Measurements from ENCODE around the gene FAM222A.

FAM222A gene

DNA sequence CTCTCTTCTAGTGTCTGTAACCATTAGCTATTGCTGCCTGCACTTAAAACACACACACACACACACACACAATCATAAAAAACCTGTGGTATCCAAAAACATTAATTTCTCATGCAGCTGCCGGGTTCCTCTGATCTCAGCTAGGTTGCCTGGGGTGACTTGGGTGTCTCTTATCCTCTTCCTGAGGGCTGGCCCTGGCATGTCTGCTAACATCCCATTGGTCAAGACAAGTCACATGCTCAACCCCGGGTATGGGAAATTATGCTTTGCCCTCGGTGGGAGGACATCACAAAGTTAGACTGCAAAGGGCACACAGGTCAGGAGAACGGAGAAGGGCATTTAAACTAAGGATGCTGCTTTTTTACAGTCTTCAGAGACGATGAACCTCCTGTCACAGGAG is 63.9 kb downstream of the FAM222A start:
- DNase-seq: peak; percentile 58

DNA sequence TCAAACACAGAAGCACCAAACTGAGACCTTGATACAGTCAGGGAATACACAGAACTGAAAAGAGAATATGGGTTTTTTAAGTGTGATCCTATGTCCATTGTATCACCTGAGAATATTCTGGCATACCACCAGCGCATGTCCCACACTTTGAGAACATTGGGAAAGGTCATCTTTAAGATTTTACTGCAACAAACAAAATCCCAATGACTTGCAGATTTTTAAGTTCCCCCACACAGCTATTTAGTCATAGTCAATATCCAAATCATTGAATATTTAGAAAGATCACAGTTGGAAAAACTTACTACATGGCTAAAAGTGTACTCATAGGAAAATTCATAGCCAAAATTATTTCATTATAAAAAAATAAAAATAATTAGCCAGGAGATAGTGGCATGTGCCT is 65.1 kb downstream of the FAM222A start:
- DNase-seq: no peak

DNA sequence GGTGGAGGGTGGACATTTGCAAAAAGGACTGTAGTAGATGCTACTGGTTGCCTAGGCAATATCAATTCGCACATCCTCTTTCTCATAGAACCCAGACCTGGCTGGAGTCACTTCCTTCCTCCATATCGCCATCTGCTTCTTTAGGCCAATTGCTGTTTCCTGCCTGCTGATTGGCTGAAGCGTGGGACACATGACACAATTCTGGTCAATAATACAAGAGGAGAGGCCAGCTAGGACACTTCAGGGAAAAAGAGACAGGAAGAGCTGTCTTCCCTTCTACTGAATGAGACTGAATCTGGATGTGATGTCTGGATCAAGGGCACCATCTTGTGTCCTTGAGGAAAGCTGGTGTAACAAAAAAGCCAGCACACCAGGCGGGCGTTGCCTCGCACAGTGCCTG is 65.8 kb downstream of the FAM222A start:
- DNase-seq: no peak

DNA sequence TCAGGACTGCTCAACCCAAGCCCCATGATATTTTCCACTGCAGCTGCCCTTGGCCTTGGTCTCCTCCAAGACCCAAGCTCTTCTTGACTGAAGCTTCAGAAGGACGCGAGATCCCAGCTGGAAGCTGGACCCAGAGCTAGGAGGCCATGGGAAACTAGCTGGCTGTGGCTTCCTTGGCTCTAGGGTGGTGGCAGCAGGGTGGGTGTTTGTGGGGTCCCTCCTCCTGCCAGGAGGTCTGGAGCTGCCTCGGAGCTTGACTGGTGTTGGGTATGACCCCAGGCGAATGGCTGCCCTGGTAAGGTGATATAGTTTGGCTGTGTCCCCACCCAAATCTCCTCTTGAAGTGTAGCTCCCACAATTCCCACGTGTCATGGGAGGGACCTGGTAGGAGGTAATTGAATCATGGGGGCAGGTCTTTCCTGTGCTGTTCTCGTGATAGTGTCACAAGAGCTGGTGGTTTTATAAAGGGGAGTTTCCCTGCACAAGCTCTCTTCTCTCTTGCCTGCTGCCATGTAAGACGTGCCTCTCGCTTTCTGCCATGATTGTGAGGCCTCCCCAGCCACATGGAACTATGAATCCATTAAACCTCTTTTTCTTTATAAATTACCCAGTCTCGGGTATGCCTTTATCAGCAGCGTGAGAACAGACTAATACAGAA is 68.2 kb downstream of the FAM222A start:
- DNase-seq: no peak

DNA sequence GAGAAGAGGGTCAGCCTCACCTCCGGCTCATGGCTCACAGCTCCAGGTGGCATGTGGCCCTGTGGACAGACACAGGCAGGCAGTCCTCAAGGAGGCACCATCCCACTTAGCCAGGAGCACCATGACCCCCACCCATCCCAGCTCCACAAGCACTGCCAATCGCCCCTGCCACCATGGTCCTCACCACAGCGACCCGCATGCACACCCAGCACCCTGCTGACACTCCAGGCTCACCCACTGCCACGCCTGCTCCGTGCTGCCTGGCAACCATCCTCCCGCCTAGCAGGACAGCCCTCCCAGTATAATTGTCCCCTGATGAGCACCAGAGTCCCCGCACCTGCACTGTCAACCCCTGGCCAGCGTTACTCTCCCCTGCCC is 68.7 kb downstream of the FAM222A start:
- no peak for DNase-seq

DNA sequence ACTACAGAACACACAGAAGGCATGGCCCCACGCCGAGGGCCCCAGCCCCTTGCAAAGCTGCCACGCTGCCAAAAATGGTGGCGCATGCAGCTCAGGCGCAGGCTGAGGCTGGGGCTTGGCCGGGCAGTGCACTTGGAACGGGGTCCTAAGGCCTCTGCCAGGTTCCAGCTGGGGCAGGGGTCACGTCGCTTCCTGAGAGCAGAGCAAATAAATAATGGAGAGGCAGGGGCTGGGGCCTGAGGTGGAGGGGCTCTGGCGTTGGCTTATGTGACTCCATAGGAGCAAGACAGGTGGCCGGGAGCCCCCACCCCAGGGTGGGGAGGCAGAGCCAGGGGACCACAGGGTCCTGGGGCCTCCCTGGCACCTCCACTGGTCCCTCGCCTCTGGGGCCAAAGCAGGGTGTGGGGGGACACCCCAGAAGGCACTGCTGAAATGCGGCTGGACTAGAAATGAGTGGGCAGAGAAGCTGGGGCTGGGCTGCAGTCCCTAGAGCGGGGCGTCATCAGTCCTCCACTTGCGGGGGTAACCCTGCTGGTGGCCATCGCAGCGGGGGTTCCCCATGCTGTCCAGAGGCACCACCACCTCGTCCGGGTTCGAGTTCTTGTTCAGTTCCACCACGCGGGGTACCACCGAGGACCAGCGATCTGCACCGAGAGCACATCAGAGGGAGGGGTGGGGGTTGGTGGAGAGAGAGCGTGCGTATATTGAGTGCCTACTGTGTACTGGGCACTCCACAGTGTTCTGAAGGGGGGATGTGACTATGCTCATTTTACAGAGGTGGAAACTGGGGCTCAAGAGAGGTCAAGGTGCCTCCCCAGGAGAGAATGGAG is 69.7 kb downstream of the FAM222A start:
- DNase-seq: no peak

DNA sequence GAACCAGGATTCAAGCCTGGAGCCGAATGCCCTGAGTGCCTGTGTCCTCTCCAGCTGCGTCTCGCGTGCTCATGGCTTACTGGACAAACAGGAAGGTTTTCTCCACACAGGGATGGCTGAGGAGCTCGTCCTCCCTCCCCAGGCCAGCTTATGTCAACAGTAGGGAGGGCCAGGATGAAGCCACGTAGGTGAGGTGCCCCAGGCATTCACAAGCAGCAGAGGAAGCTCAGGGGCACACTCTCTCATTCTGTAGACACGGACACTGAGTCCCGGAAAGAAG is 70.3 kb downstream of the FAM222A start:
- DNase-seq: no peak

DNA sequence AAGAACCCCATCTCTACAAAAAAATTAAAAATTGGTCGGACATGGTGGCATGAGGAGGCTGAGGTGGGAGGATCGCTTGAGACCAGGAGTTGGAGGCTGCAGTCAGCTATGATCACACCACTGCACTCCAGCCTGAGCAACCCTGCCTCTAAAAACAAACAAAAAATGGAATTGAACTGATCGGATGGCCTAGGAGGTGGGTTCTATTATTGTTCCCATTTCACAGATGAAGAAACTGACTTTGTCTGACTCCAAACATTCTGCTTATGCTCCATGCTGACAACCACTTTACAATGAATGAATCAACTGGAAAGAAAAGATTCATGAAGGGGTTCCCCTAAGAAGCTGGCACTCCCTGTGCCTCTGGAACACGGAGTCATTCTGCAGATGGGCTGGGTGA is 72.2 kb downstream of the FAM222A start:
- DNase-seq: no peak

DNA sequence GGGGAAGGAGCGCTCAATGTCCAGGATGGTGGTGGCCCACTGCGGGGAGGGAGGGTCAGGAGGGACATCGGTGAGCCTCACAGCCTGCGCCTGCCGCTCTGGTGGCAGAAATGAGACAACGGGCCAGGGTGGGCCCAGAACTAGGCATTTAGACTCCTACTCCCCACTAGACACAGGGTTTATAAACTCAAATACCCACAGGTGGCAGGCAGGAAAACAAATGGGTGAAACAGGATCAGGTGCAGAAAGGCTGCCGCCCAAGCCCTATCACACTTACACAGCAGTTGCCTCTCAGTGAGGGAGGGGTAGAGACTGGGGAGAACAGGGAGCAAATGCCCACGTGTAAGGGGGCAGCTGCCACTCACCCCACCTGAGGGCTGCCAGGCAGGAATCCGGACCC is 73.2 kb downstream of the FAM222A start:
- no peak for DNase-seq

DNA sequence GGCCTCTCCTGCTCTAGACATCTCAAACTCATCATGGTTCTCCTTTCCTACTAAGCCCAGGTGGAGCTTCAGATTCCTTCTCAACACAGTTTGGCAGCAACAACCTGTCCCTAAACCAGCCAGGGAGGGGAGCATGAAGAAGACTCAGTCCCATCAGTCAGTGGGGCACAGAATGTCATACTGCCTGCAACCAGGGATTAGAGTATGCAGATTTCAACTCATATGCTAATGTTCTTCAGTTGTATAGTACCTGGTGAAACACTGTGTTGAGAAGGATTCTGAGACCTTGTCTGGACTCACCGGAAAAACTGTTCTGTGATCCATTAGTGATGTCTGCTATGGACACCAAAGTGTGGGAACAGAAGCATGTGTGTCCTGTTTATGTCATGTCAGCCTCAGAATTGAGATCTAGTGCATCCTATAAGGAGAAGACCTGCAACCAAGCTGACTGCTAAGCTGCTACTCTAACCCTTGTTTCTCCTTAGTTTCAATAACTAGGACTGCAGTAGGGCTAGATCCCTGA is 76.0 kb downstream of the FAM222A start:
- no peak for DNase-seq

DNA sequence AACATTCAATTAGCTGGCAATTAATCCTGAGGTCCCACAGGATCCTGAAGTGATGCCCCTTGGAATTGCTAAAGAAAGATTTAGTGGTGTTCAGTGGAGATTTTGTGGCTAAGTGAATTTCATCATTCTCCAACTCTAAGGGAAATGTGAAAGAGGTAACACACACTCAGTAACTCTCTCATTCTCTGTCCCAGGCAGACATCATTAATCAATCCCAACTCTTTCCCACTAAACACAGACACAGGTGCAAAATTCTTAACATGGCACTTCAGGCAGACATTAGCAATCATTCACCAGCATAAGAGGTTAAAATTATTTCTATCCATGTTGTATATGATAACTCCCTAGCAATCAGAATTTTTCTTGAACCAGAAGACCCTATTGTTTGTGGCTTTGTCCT is 79.4 kb downstream of the FAM222A start:
- DNase-seq: no peak

DNA sequence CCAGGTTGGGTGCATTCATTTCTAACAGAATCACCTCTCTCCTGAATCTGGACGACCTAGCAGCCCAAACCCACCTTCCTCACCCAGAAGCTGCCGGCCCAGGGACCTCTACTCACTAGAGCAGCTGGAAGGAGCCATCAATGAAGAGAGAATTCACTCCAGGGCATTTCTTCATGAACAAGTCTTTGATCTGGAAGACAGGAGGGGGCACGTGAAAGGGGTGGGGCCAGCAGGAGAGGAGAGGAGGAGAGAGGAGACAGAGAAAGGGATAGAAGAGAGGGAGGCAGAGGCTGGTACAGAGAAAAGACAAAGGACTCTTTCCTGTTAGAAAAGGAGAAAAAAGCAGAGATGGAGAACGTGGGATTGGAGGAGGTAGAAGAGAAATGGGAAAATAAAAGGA is 79.8 kb downstream of the FAM222A start:
- DNase-seq: no peak

DNA sequence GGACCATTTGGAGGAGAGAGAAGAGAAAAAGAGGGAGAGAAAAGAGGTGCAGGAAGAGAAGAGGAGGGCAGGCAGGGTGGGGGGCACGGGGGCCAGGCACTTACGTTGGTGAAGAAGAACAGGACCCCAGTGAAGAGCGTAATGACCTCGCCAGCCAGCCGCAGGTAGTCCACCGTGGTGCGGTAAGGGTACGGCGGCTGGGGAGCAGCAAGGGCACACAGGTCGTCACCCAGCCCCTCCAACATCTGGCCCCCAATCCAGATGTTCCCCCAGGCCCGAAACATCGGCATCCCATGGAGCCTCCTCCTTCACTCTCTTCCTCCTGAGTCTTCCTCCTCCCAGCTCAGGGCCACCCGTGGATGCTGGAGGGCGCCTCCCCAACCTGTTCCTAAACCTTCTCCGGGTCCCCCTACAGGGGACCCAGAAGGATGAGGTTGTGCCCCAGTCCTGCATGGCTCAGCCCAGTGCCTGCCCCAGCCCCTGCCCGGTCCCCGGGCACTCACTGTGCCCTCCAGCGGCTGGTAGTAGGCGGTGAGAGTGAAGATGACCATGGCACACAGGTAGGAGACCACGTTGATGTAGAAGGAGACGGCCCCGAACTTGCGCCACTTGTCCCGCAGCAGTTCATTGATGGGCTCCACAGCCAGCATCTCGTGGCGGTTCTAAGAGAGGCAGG is 80.3 kb downstream of the FAM222A start:
- no peak for DNase-seq

DNA sequence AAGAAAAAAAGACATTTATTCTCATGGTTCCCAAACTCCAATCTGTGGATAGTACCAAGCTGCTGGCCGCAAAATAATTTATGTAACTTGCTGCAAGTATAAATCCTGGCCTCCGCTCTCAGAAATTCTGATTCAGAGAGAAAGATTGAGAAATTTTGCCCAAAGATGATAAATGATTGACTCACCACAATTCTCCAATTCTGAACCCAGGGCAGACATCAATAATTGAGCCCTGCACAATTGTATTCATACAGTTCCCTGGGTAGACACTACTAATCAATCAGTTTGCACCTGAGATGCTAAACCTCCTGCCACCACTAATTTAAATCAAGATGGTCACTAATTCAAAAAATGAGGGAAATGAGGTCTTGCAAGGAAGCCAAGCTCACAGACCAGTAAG is 81.4 kb downstream of the FAM222A start:
- DNase-seq: no peak

DNA sequence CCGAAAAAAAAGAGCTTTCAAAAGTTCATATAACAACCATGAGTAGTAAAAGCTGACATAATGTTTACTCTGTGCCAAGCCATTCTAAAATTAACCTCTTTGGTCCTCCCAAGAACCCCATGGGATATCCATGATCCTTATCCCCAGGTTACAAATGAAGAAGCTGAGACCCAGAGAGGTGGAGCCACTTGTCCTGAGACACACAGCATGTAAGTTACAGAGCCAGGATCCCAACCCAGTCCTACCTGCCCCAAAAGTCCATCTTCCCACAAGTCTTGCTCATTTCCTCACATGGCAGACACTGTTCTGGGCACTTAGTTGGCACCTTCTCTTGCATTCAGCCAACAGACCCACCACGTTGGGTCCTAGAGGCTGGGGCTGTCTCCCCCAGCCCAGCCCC is 82.4 kb downstream of the FAM222A start:
- DNase-seq: no peak

DNA sequence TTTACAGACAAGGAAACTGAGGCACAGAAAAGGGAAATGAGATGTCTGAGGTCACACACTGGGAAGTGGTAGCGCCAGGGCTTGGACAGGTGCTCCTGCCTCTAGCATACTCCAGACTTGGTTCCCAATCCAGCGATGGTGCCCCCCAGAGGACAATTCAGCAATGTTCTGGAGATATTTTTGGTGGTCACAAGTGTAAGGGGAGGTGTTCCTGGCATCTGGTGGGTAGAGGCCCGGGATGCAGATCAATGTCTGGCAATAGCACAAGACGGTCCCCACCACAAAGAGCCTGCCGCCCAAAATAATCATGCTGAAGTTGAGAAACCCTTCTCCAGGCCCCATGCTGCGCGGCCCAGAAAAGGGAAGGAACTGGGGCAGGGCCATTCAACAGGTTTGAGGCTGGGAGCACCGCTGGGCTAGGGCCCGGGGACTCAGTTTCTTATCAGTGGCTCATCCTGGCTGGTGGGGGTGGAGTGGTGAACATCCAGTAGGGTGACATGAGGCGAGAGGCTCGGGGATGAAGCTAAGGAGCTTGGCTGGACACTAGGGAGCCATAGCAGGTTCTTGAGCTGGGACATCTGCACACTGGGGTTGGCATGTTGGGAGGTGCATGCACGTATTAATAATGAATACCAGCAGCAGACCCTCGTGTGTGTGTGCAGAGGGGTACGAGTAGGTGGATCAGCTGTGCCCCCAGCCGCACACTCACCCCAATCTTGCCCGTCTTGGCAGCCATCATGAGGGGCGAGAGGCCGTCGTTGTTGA is 84.5 kb downstream of the FAM222A start:
- no peak for DNase-seq

DNA sequence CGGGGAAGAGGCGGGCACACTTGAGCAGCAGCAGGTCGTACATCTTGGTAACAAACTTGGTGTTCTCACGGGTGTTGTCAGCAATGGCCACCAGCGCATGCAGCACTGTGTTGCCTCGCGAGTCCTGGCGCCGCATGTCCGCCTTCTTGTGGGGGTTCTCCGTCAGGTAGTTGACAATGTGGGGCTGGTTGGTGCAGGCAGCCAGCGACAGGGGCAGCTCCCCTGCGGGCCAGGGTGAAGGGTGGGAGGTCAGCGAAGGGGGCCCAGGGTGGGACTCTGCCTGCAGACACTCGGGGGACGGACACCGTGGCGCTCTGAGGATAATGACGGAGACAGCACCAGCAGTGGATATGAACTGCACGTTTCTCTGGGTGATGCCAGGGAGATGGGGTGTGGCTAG is 85.1 kb downstream of the FAM222A start:
- DNase-seq: no peak

DNA sequence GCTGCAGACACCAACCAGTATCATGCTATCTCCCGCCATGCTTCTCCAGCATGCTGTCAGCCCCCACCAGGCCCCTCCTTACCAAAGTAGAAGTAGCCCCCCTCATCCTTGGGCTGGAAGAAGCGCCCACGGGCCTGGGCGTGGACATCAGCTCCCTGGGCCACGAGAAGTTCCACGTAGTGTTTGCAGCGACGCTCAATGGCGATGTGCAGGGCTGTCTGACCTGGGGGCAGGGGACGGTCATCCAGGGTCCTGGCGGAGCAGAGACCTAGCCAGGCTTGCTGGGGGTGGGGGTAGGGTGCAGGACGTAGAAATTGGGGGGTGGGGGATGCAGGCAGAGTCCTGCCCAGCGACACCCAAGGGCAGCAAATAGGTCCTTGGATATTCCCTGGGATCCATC is 86.9 kb downstream of the FAM222A start:
- DNase-seq: no peak

DNA sequence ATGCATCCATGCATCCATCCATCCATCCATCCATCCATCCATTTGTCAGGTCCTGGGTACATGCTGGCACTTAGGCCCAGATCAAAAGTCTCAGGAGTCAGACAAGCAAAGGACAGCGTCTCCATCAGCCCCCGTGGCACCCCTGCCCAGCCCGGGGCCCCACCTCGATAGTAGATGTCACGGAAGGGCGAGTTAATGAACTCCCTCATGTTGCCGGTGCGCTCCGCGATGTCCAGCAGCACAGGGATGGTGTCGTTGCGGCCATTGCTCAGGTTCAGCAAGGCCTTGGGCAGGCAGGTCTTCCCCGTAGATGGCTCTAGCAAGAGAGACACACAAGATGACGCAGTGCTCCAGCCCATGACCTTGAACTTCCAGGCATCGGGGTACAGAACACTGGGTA is 89.2 kb downstream of the FAM222A start:
- DNase-seq: no peak

DNA sequence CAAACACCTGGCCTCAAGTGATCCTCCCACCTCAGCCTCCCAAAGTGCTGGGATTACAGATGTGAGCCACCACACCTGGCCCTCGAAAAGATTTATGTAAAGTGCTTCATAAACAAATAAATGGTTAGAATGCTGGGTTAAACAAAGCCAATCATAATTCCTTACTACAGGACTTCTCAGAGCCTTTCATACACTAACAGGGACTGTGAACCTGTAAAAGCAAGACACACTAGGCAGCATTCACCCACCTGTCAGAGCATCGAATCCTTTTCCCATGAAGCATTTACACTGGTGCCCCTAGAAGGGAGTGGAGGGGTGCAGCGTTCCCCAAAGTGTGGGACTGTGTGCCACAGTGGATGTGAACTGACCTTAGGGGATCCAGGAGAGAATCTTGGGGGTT is 90.1 kb downstream of the FAM222A start:
- DNase-seq: no peak

DNA sequence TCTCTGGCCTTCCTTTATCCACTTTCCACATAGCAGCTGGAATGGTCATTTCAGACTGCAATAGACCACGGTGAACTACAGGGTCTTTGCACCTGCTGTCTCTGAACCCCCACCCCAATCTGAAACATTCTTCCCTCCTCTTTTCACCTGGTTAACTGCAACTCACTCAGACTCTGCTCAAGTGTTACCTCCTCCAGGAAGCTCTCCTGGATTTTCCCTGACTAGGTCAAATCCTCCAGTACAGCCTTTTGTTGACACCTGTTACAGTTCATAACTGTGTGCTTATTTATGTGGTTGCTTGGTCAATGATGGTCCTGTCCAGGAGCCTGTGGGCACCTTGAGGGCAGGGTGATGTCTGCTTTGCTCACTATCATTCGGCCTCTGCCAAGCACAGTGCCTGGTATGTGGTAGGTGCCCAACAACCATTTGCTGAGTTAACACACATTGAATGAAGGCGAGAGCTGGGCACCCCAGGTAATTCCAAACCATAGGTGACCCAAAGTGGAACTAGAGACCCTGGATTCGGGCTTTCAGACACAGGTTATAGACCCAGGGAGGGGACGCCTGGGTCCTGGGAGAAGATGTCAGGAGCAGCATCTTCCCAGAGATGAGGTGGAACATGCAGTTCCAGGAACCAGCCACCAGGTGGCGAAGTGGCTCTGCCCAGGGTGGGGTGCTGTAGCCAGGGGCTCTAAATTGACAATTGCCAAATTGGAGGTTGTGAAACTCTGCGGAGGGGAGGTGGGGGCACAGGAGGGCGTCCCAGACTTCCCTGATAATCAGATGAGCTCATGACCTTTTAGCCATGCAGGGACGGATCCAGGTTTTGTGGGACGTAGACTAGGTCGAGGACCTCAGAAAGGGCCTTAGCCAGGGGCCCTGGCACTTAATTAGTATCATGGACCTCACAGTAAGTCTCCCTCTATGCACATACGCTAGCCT is 91.5 kb downstream of the FAM222A start:
- peak; percentile 3 for DNase-seq

DNA sequence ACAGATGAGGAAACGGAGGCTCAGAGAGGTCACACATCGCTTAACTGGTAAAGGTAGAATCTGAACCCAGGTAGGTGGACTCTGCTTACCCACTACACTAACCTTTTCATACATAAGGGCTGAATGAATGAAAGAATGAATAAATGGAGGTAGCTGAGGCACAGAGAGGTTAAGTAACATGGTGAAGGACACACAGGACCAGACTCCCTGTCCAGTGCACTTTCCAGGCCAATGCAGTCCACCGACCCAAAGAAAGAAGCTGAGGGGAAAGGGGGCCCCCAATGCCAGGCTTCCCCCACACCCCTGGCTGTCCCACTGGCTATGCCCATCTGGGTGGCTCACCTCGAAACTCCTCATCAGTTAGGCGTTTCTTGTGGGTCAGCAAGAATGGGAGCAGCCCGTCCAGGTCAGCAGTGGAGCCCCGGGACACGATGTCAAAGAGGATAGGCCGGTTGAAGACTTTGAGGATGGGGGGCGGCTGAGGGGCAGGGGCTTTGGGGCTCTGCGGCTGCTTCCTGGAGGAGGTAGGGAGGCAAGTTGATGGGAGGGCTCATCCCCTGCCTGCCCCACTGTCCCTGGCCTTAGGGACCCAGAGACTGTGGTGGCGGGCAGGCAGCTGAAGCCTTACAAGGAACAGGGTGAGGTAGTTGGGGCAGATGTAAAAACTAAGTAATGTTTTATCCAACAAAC is 94.5 kb downstream of the FAM222A start:
- no peak for DNase-seq
